Measurements from ENCODE around the gene CHCHD1. TPM values are rescaled to one million over a fixed set of nuclear protein-coding genes. Genes with fewer than 3 reads are reported as not detected.
"Not testable (repeated sequence)": the region's sequence is repeated elsewhere in the genome, so short reads cannot be mapped to it uniquely, and the experiment has no call there.

The CHCHD1 gene
- total and polyA plus RNA-seq, 2 donors (not counting 3 experiments of a cell fraction or from before 2014, with no cell fraction given), result 31.7 to 39.2 TPM

- POLR2A ChIA-PET, result no interaction called here
Observed at GRCh38 chr10:73828161-73828560, 46.3 kb downstream of the CHCHD1 start.

GRCh38 chr10:73829090-73829489 lies 47.2 kb downstream of the CHCHD1 start:
- DNase-seq (ENCODE audit: low read depth, low spot score); dilution Hi-C loops (cut with MboI; ENCODE audit: extremely low pct_ligation_motif_present, low sequenced_read_pairs); H2AFZ ChIP-seq (ENCODE audit: low read depth, low read length); H3K9ac ChIP-seq (replicated peaks; ENCODE audit: extremely low read depth, insufficient read depth, low read length); H3K9me1 ChIP-seq (replicated peaks; ENCODE audit: control insufficient read depth, extremely low read depth, insufficient read depth, low read length); H3K9me3 ChIP-seq (replicated peaks; ENCODE audit: control insufficient read depth, insufficient read depth, low read length); POLR2A ChIA-PET; H3K27me3 ChIP-seq (ENCODE audit: control insufficient read depth in 2 of 2, insufficient read depth in 2 of 2, low read length in 2 of 2); H3K4me3 ChIP-seq (replicated peaks in 1 of 3; ENCODE audit: insufficient read depth in 1 of 3, low read depth in 1 of 3, low read length in 3 of 3); H4K20me1 ChIP-seq (replicated peaks; ENCODE audit: control insufficient read depth, extremely low read depth, insufficient read depth, low read length); BruUV-seq (replicated peaks); H3K4me2 ChIP-seq (ENCODE audit: insufficient read depth, low read length); FAIRE-seq; H3K27ac ChIP-seq (ENCODE audit: insufficient read depth, low read depth, low read length); intact Hi-C loops (cut with micrococcal nuclease); H3K79me2 ChIP-seq (ENCODE audit: control insufficient read depth, insufficient read depth, low read length); H3K4me1 ChIP-seq (ENCODE audit: control insufficient read depth, extremely low read depth, insufficient read depth, low read length): not testable (repeated sequence)
- H3K36me3 ChIP-seq (ENCODE audit: control insufficient read depth in 2 of 2, extremely low read depth in 1 of 2, insufficient read depth in 2 of 2, low read length in 2 of 2), result peaks cover 0 to 13% of the 10 kb centered on the region in 2 experiments
- CTCF ChIA-PET, result interaction anchor here (2.0 kb wide), 1 partner anchor 17 kb away, joined by 4 read pairs; no protein-coding TSS in a partner anchor

More at GRCh38 chr10:73828161-73828560, 46.3 kb downstream of the CHCHD1 start:
- H3K36me3 ChIP-seq (ENCODE audit: control insufficient read depth in 2 of 2, extremely low read depth in 1 of 2, insufficient read depth in 2 of 2, low read length in 2 of 2), result peaks cover 0 to 14% of the 10 kb centered on the region in 2 experiments
- H3K79me2 ChIP-seq (ENCODE audit: control insufficient read depth, insufficient read depth, low read length), result no peaks in the 10 kb centered on the region
- TF ChIP-seq POLR2AphosphoS5 (IDR thresholded peaks at IDR 0.05; ENCODE audit: insufficient read depth, low read depth, low read length), result no peak
- TF ChIP-seq CTCF (IDR thresholded peaks at IDR 0.05; ENCODE audit: extremely low read depth in 1 of 2, insufficient read depth in 1 of 2, low read depth in 1 of 2, low read length in 2 of 2), result no peak
- TF ChIP-seq GATA2 (IDR thresholded peaks at IDR 0.05; ENCODE audit: insufficient read depth, insufficient read length, low read depth, low read length), result no peak
- TF ChIP-seq MYC (IDR thresholded peaks at IDR 0.05; ENCODE audit: low read depth, low read length), result no peak
- TF ChIP-seq EZH2 (IDR thresholded peaks at IDR 0.05; ENCODE audit: borderline replicate concordance, low read depth, low read length, severe bottlenecking), result no peak
- no peak for TF ChIP-seq JUN (IDR thresholded peaks at IDR 0.05; ENCODE audit: borderline replicate concordance, insufficient read depth, insufficient read length, low read depth)
- no peak for TF ChIP-seq MAX (IDR thresholded peaks at IDR 0.05; ENCODE audit: insufficient read depth, insufficient read length)
- TF ChIP-seq POLR2A (IDR thresholded peaks at IDR 0.05; ENCODE audit: low read depth, low read length), result no peak
- no peak for TF ChIP-seq FOS (IDR thresholded peaks at IDR 0.05; ENCODE audit: borderline replicate concordance, insufficient read depth, low read length)
- no peak overlapping the region for H3K4me2 ChIP-seq (ENCODE audit: insufficient read depth, low read length)
- H3K9me1 ChIP-seq (replicated peaks; ENCODE audit: control insufficient read depth, extremely low read depth, insufficient read depth, low read length), result no peaks in the 10 kb centered on the region
- no TSS peak for BruUV-seq (replicated peaks)
- no peak overlapping the region for H3K27ac ChIP-seq (ENCODE audit: insufficient read depth, low read depth, low read length)
- no peak overlapping the region for H3K9ac ChIP-seq (replicated peaks; ENCODE audit: extremely low read depth, insufficient read depth, low read length)
- intact Hi-C loops (cut with micrococcal nuclease) (no loop called here), dilution Hi-C loops (cut with MboI; ENCODE audit: extremely low pct_ligation_motif_present, low sequenced_read_pairs) (no loop called here)
- CTCF ChIA-PET, result interaction anchor here (1.0 to 2.0 kb wide), 3 partner anchors 9 to 18 kb away, joined by 3 to 4 read pairs (median 3); no protein-coding TSS in a partner anchor
- DNase-seq (ENCODE audit: low read depth, low spot score) (no peak), FAIRE-seq (peak; percentile 15)
- no peaks in the 10 kb centered on the region for H4K20me1 ChIP-seq (replicated peaks; ENCODE audit: control insufficient read depth, extremely low read depth, insufficient read depth, low read length)
- H3K4me3 ChIP-seq (replicated peaks in 1 of 3; ENCODE audit: insufficient read depth in 1 of 3, low read depth in 1 of 3, low read length in 3 of 3), result no peak overlapping the region
- H2AFZ ChIP-seq (ENCODE audit: low read depth, low read length), result no peak overlapping the region
- no peaks in the 10 kb centered on the region for H3K4me1 ChIP-seq (ENCODE audit: control insufficient read depth, extremely low read depth, insufficient read depth, low read length)
- no peaks in the 10 kb centered on the region for H3K27me3 ChIP-seq (ENCODE audit: control insufficient read depth in 2 of 2, insufficient read depth in 2 of 2, low read length in 2 of 2)
- no peaks in the 10 kb centered on the region for H3K9me3 ChIP-seq (replicated peaks; ENCODE audit: control insufficient read depth, insufficient read depth, low read length)
